Neural cell (in vitro differentiated cells): ENCODE measurements around the gene ZNF709. TPM values are rescaled to one million over a fixed set of nuclear protein-coding genes. Genes with fewer than 3 reads are reported as not detected.
"Not testable (repeated sequence)": the region's sequence is repeated elsewhere in the genome, so short reads cannot be mapped to it uniquely, and the experiment has no call there.

Experiments
- H2AFZ ChIP-seq: fragments of 200-600, 300-800 bp; sonication (generic), shearing (Covaris generic); 2 replicates; pipeline ENCODE4 v1.6.0; 2014; ENCODE audit warnings: low read depth, mild to moderate bottlenecking, antibody characterized with exemption, low read length, moderate library complexity
- H3F3A ChIP-seq: fragments of 200-600 bp; shearing (Covaris generic); 2 replicates; pipeline ENCODE4 v1.6.1; 2016; ENCODE audit warnings: mild to moderate bottlenecking, moderate library complexity, mixed read lengths, antibody characterized with exemption, low read length; ENCODE audit not compliant: insufficient read depth, poor library complexity, severe bottlenecking
- H3K27ac ChIP-seq: fragments of 200-600, 300-800 bp; sonication (generic), shearing (Covaris generic); 2 replicates; pipeline ENCODE4 v1.5.1; 2014; ENCODE audit warnings: mild to moderate bottlenecking, low read length, moderate library complexity
- H3K27me3 ChIP-seq: fragments of 300-800, 200-600 bp; sonication (generic), shearing (Covaris generic); 2 replicates; pipeline ENCODE4 v1.6.0; 2014; ENCODE audit warnings: mild to moderate bottlenecking, low read depth, low read length, moderate library complexity; ENCODE audit not compliant: insufficient read depth
- H3K36me3 ChIP-seq: fragments of 300-800, 200-600 bp; sonication (generic), shearing (Covaris generic); 2 replicates; pipeline ENCODE4 v1.5.1; 2014; ENCODE audit warnings: mild to moderate bottlenecking, antibody characterized with exemption, low read length, moderate library complexity; ENCODE audit not compliant: insufficient read depth
- H3K4me2 ChIP-seq: fragments of 300-800, 200-600 bp; sonication (generic), shearing (Covaris generic); 2 replicates; pipeline ENCODE4 v1.6.0; 2014; ENCODE audit warnings: mild to moderate bottlenecking, low read length
- H3K4me3 ChIP-seq: fragments of 300-800, 200-600 bp; sonication (generic), shearing (Covaris generic); 2 replicates; pipeline ENCODE4 v1.5.1; 2014; ENCODE audit warnings: mild to moderate bottlenecking, low read length, moderate library complexity
- H3K79me2 ChIP-seq: fragments of 200-600 bp; shearing (Covaris generic); replicated peaks from 2 replicates; pipeline ENCODE4 v1.6.0; 2014; ENCODE audit warnings: mild to moderate bottlenecking, low read length, moderate library complexity; ENCODE audit not compliant: insufficient read depth
- H3K9ac ChIP-seq: fragments of 300-800, 200-600 bp; sonication (generic), shearing (Covaris generic); 2 replicates; pipeline ENCODE4 v1.6.1; 2016; ENCODE audit warnings: mild to moderate bottlenecking, low read length, mixed read lengths
- H3K9me2 ChIP-seq: fragments of 200-600 bp; shearing (Covaris generic); 2 replicates; pipeline ENCODE4 v1.6.1; 2016; ENCODE audit warnings: mild to moderate bottlenecking, low read length, mixed read lengths; ENCODE audit not compliant: insufficient read depth
- H3K9me3 ChIP-seq: fragments of 200-600, 300-800 bp; sonication (generic), shearing (Covaris generic); 2 replicates; pipeline ENCODE4 v1.6.1; 2016; ENCODE audit warnings: mild to moderate bottlenecking, mixed run types, low read length, moderate library complexity, mixed read lengths
- H4K20me1 ChIP-seq: fragments of 200-600 bp; shearing (Covaris generic); 2 replicates; pipeline ENCODE4 v1.6.1; 2016; ENCODE audit warnings: mild to moderate bottlenecking, mixed run types; ENCODE audit not compliant: insufficient read depth
- EP300 ChIP-seq: fragments of 450-650 bp; conservative IDR thresholded peaks from 2 replicates; pipeline ENCODE4 v1.6.1; 2014; ENCODE audit warnings: antibody characterized with exemption, mild to moderate bottlenecking, moderate library complexity; ENCODE audit not compliant: poor library complexity, severe bottlenecking
- EZH2 ChIP-seq: fragments of 200-600, 300-800 bp; shearing (Covaris generic), sonication (generic); IDR thresholded peaks from 2 replicates; pipeline ENCODE4 v1.6.1; 2014; ENCODE audit warnings: antibody characterized with exemption, low read length, borderline replicate concordance, mild to moderate bottlenecking; ENCODE audit not compliant: insufficient read depth, poor library complexity, severe bottlenecking
- MXI1 ChIP-seq: fragments of 450-650 bp; conservative IDR thresholded peaks from 2 replicates; pipeline ENCODE4 v1.6.1; 2014; ENCODE audit warnings: antibody characterized with exemption, mild to moderate bottlenecking; ENCODE audit not compliant: poor library complexity, severe bottlenecking
- POLR2AphosphoS5 ChIP-seq: IDR thresholded peaks from 2 replicates; pipeline ENCODE4 v1.6.1; 2012
- RAD21 ChIP-seq: fragments of 450-650 bp; conservative IDR thresholded peaks from 2 replicates; pipeline ENCODE4 v1.6.1; 2014; ENCODE audit warnings: antibody characterized with exemption, mild to moderate bottlenecking, moderate library complexity
- REST ChIP-seq: IDR thresholded peaks from 2 replicates; pipeline ENCODE4 v1.6.1; 2012; ENCODE audit warnings: borderline replicate concordance
- SMC3 ChIP-seq: fragments of 450-650 bp; conservative IDR thresholded peaks from 2 replicates; pipeline ENCODE4 v1.6.1; 2014; ENCODE audit warnings: antibody characterized with exemption, mild to moderate bottlenecking, moderate library complexity; ENCODE audit not compliant: poor library complexity
- TAF1 ChIP-seq: IDR thresholded peaks from 2 replicates; pipeline ENCODE4 v1.6.1; 2012; ENCODE audit warnings: low read depth
- polyA plus RNA-seq: library from polyadenylated mRNA; depleted of rRNA; stranded (reverse); fragments of >200 nt; gene quantifications from 2 replicates; pipeline ENCODE4 v1.2.3, GENCODE V29; 2014
- TF ChIP-seq, protein P1 (sequence below): fragments of 450-650 bp; IDR thresholded peaks from 2 replicates; pipeline ENCODE4 v1.5.1; 2014; ENCODE audit warnings: antibody characterized with exemption, mild to moderate bottlenecking, moderate library complexity; ENCODE audit not compliant: poor library complexity, severe bottlenecking

ZNF709 gene
- polyA plus RNA-seq, 1 donor from 2014 or later: 17.4 TPM

DNA sequence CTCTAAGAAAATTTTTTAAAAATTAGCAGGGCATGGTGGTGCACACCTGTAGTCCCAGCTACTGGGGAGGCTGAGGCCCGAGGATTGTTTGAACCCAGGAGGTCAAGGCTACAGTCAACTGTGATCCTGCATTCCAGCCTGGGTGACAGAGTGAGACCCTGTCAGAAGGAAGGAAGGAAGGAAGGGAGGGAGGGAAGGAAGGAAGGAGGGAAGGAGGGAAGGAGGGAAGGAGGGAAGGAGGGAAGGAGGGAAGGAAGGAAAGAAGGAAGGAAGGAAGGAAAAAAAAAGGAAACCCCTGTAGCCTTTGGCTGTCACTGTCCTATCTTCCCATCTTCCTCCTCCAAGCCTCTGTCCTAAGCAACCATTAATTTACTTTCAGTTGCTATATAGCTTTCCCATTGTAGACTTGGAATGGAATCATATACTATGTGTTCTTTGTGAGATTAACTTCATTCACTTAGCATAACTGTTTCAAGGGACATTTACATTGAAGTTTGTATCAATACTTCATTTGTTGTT lies 1.7 kb upstream of the ZNF709 start:
- not testable (repeated sequence) for H3K9me3 ChIP-seq, H3K27ac ChIP-seq, H3K27me3 ChIP-seq, H3K4me3 ChIP-seq, H2AFZ ChIP-seq, H3K36me3 ChIP-seq, H3F3A ChIP-seq, H4K20me1 ChIP-seq, H3K9ac ChIP-seq, H3K4me2 ChIP-seq, H3K9me2 ChIP-seq
- H3K79me2 ChIP-seq: peaks cover 30% of the 10 kb centered on the region

GRCh38 chr19:12485571-12485970 lies 955 bp upstream of the ZNF709 start:
- TF ChIP-seq EP300 (no peak), SMC3 (no peak), RAD21 (no peak), MXI1 (no peak), TAF1 (no peak), REST (no peak), EZH2 (no peak), POLR2AphosphoS5 (no peak)
- TF ChIP-seq, protein P1, sequence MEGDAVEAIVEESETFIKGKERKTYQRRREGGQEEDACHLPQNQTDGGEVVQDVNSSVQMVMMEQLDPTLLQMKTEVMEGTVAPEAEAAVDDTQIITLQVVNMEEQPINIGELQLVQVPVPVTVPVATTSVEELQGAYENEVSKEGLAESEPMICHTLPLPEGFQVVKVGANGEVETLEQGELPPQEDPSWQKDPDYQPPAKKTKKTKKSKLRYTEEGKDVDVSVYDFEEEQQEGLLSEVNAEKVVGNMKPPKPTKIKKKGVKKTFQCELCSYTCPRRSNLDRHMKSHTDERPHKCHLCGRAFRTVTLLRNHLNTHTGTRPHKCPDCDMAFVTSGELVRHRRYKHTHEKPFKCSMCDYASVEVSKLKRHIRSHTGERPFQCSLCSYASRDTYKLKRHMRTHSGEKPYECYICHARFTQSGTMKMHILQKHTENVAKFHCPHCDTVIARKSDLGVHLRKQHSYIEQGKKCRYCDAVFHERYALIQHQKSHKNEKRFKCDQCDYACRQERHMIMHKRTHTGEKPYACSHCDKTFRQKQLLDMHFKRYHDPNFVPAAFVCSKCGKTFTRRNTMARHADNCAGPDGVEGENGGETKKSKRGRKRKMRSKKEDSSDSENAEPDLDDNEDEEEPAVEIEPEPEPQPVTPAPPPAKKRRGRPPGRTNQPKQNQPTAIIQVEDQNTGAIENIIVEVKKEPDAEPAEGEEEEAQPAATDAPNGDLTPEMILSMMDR: no peak
- H3K9me2 ChIP-seq: no peaks in the 10 kb centered on the region
- H3K4me2 ChIP-seq: no peak overlapping the region
- H2AFZ ChIP-seq: no peak overlapping the region
- no peak overlapping the region for H3K9ac ChIP-seq
- peaks cover 37% of the 10 kb centered on the region for H3K79me2 ChIP-seq
- H3K27ac ChIP-seq: peak overlapping the region; percentile 89
- no peaks in the 10 kb centered on the region for H4K20me1 ChIP-seq
- no peaks in the 10 kb centered on the region for H3F3A ChIP-seq
- H3K36me3 ChIP-seq: no peaks in the 10 kb centered on the region
- no peak overlapping the region for H3K4me3 ChIP-seq
- no peaks in the 10 kb centered on the region for H3K27me3 ChIP-seq
- no peaks in the 10 kb centered on the region for H3K9me3 ChIP-seq

- Histone ChIP-seq H3K4me2 (peak overlapping the region; percentile 71), H2AFZ (peak overlapping the region; percentile 66), H4K20me1 (no peaks in the 10 kb centered on the region), H3F3A (no peaks in the 10 kb centered on the region), H3K4me3 (peak overlapping the region; percentile 93), H3K36me3 (no peaks in the 10 kb centered on the region), H3K27ac (peak overlapping the region; percentile 89), H3K9ac (peak overlapping the region; percentile 97), H3K9me3 (no peaks in the 10 kb centered on the region), H3K9me2 (no peaks in the 10 kb centered on the region), H3K79me2 (peaks cover 41% of the 10 kb centered on the region), H3K27me3 (no peaks in the 10 kb centered on the region)
- TF ChIP-seq RAD21: no peak
- TF ChIP-seq, protein P1: no peak
- TF ChIP-seq MXI1: no peak
- TF ChIP-seq EP300: no peak
- no peak for TF ChIP-seq SMC3
- TF ChIP-seq REST: no peak
- TF ChIP-seq POLR2AphosphoS5: no peak
- no peak for TF ChIP-seq TAF1
- TF ChIP-seq EZH2: no peak
These were observed 418 bp upstream of the ZNF709 start for GRCh38 chr19:12485052-12485416.
